Endodermal cell (in vitro differentiated cells): Measurements from ENCODE around the gene FGD4. TPM values are rescaled to one million over a fixed set of nuclear protein-coding genes. Genes with fewer than 3 reads are reported as not detected.
A peak's percentile ranks its signal among the peaks of the same experiment; 100 is the strongest.

Experiments used
- DNase-seq: peaks from one replicate; pipeline ENCODE4 v3.0.0-alpha.2; 2017
- H3K27ac ChIP-seq: 2 replicates; pipeline ENCODE4 v1.5.1; 2013; ENCODE audit warnings: mild to moderate bottlenecking, low read depth, low read length, moderate library complexity
- H3K27me3 ChIP-seq: 2 replicates; pipeline ENCODE4 v1.6.1; 2013; ENCODE audit warnings: mild to moderate bottlenecking, low read length, moderate library complexity; ENCODE audit not compliant: insufficient read depth, control insufficient read depth, poor library complexity, severe bottlenecking
- H3K36me3 ChIP-seq: 2 replicates; pipeline ENCODE4 v1.7.0; 2013; ENCODE audit warnings: mild to moderate bottlenecking, low read length, moderate library complexity; ENCODE audit not compliant: control insufficient read depth, insufficient read depth
- H3K4me1 ChIP-seq: one replicate; pipeline ENCODE4 v1.7.0; 2013; ENCODE audit warnings: low read length; ENCODE audit not compliant: control insufficient read depth, insufficient read depth
- H3K4me3 ChIP-seq: 2 replicates; pipeline ENCODE4 v1.5.1; 2013; ENCODE audit warnings: mild to moderate bottlenecking, low read length, moderate library complexity
- H3K9ac ChIP-seq: 2 replicates; pipeline ENCODE4 v1.6.1; 2013; ENCODE audit warnings: mild to moderate bottlenecking, low read length, moderate library complexity; ENCODE audit not compliant: poor library complexity, severe bottlenecking; ENCODE audit errors: extremely low read depth
- H3K9me3 ChIP-seq: 2 replicates; pipeline ENCODE4 v1.6.1; 2013; ENCODE audit warnings: mild to moderate bottlenecking, low read length, moderate library complexity; ENCODE audit not compliant: control insufficient read depth
- H3K27ac Mint-ChIP-seq: 2 replicates; pipeline ENCODE4 v1.8.0; 2020; ENCODE audit warnings: mixed read lengths
- H3K27me3 Mint-ChIP-seq: 2 replicates; pipeline ENCODE4 v1.8.0; 2021; ENCODE audit warnings: mild to moderate bottlenecking, mixed read lengths; ENCODE audit not compliant: insufficient read depth
- H3K36me3 Mint-ChIP-seq: 2 replicates; pipeline ENCODE4 v1.8.0; 2020; ENCODE audit warnings: low read depth, mixed read lengths
- H3K4me1 Mint-ChIP-seq: 2 replicates; pipeline ENCODE4 v1.8.0; 2020; ENCODE audit warnings: mixed read lengths
- H3K4me3 Mint-ChIP-seq: 2 replicates; pipeline ENCODE4 v1.8.0; 2020; ENCODE audit warnings: mild to moderate bottlenecking, moderate library complexity, mixed read lengths
- H3K9me3 Mint-ChIP-seq: 2 replicates; pipeline ENCODE4 v1.8.0; 2020; ENCODE audit warnings: mild to moderate bottlenecking, mixed read lengths
- CTCF ChIP-seq: fragments of 200-600 bp; sonication (generic); conservative IDR thresholded peaks from 2 replicates; pipeline ENCODE4 v1.5.0; 2021; ENCODE audit warnings: antibody characterized with exemption, mild to moderate bottlenecking
- WGBS, 2 experiments: methylation state at CpG; one replicate each; pipeline versions ENCODE4 v1.1.5 to v1.1.7; 2013; ENCODE audit warnings: missing lambda C conversion rate in 2 of 2, mixed read lengths in 1 of 2; ENCODE audit not compliant: insufficient coverage in 1 of 2, insufficient read length in 1 of 2; 5-methylcytosine and 5-hydroxymethylcytosine counted together
- total RNA-seq, 2 donors: library from RNA; stranded (reverse); fragmentation: NEBNext Ultra II Directional in 1 of 2; extraction: Animal tissue kit (Norgen Biotek cat#: 25700) in 1 of 2; gene quantifications; 2 replicates in 1 of 2; 3 replicates in 1 of 2; pipeline ENCODE4 v1.2.1, GENCODE V29; 2021

Gene FGD4
- total RNA-seq, 2 donors from 2014 or later: 27.6 to 57.7 TPM

GRCh38 chr12:32615441-32615840, 216.1 kb downstream of the FGD4 start:
- Mint-ChIP-seq H3K9me3 (no peaks in the 10 kb centered on the region), H3K4me1 (peaks cover 8% of the 10 kb centered on the region), H3K4me3 (no peak overlapping the region), H3K27ac (peak overlapping the region; percentile 10), H3K36me3 (peaks cover 76% of the 10 kb centered on the region), H3K27me3 (no peaks in the 10 kb centered on the region)
- WGBS, 2 experiments: 79 to 84% methylated on average over 4 to 6 of the region's 6 CpGs
- TF ChIP-seq CTCF: no peak
- peaks cover 5% of the 10 kb centered on the region for H3K9me3 ChIP-seq
- no peak overlapping the region for H3K4me3 ChIP-seq
- H3K27me3 ChIP-seq: no peaks in the 10 kb centered on the region
- peaks cover 84% of the 10 kb centered on the region for H3K36me3 ChIP-seq
- no peak for DNase-seq
- H3K9ac ChIP-seq: no peak overlapping the region
- H3K4me1 ChIP-seq: no peaks in the 10 kb centered on the region
- no peak overlapping the region for H3K27ac ChIP-seq

- Histone ChIP-seq H3K27me3 (no peaks in the 10 kb centered on the region), H3K4me1 (no peaks in the 10 kb centered on the region), H3K9ac (no peak overlapping the region), H3K9me3 (peaks cover 5% of the 10 kb centered on the region), H3K36me3 (peaks cover 85% of the 10 kb centered on the region), H3K27ac (no peak overlapping the region), H3K4me3 (no peak overlapping the region)
- Mint-ChIP-seq H3K9me3 (no peaks in the 10 kb centered on the region), H3K36me3 (peaks cover 81% of the 10 kb centered on the region), H3K27me3 (no peaks in the 10 kb centered on the region), H3K4me3 (no peak overlapping the region), H3K27ac (no peak overlapping the region), H3K4me1 (peaks cover 8% of the 10 kb centered on the region)
- 92 to 100% methylated on average over 2 to 4 of the region's 4 CpGs for WGBS, 2 experiments
- DNase-seq: no peak
- no peak for TF ChIP-seq CTCF
Measured at GRCh38 chr12:32617534-32617933, 218.2 kb downstream of the FGD4 start.

GRCh38 chr12:32618115-32618514, 218.8 kb downstream of the FGD4 start:
- DNase-seq: no peak
- 71 to 100% methylated on average over 1 to 3 of the region's 3 CpGs for WGBS, 2 experiments
- Histone ChIP-seq H3K4me1 (no peaks in the 10 kb centered on the region), H3K27ac (no peak overlapping the region), H3K36me3 (peaks cover 79% of the 10 kb centered on the region), H3K9me3 (peaks cover 5% of the 10 kb centered on the region), H3K4me3 (no peak overlapping the region), H3K9ac (no peak overlapping the region), H3K27me3 (no peaks in the 10 kb centered on the region)
- no peak overlapping the region for H3K4me3 Mint-ChIP-seq
- H3K27ac Mint-ChIP-seq: no peak overlapping the region
- no peak for TF ChIP-seq CTCF
- no peaks in the 10 kb centered on the region for H3K9me3 Mint-ChIP-seq
- no peaks in the 10 kb centered on the region for H3K27me3 Mint-ChIP-seq
- H3K4me1 Mint-ChIP-seq: peaks cover 8% of the 10 kb centered on the region
- peaks cover 76% of the 10 kb centered on the region for H3K36me3 Mint-ChIP-seq
